Neural cell (in vitro differentiated cells): ENCODE results near the gene HPX. TPM values are rescaled to one million over a fixed set of nuclear protein-coding genes. Genes with fewer than 3 reads are reported as not detected.

Source experiments
- H2AFZ ChIP-seq: fragments of 200-600, 300-800 bp; sonication (generic), shearing (Covaris generic); 2 replicates; pipeline ENCODE4 v1.6.0; 2014; ENCODE audit warnings: low read depth, mild to moderate bottlenecking, antibody characterized with exemption, low read length, moderate library complexity
- H3F3A ChIP-seq: fragments of 200-600 bp; shearing (Covaris generic); 2 replicates; pipeline ENCODE4 v1.6.1; 2016; ENCODE audit warnings: mild to moderate bottlenecking, moderate library complexity, mixed read lengths, antibody characterized with exemption, low read length; ENCODE audit not compliant: insufficient read depth, poor library complexity, severe bottlenecking
- H3K27ac ChIP-seq: fragments of 200-600, 300-800 bp; sonication (generic), shearing (Covaris generic); 2 replicates; pipeline ENCODE4 v1.5.1; 2014; ENCODE audit warnings: mild to moderate bottlenecking, low read length, moderate library complexity
- H3K27me3 ChIP-seq: fragments of 300-800, 200-600 bp; sonication (generic), shearing (Covaris generic); 2 replicates; pipeline ENCODE4 v1.6.0; 2014; ENCODE audit warnings: mild to moderate bottlenecking, low read depth, low read length, moderate library complexity; ENCODE audit not compliant: insufficient read depth
- H3K36me3 ChIP-seq: fragments of 300-800, 200-600 bp; sonication (generic), shearing (Covaris generic); 2 replicates; pipeline ENCODE4 v1.5.1; 2014; ENCODE audit warnings: mild to moderate bottlenecking, antibody characterized with exemption, low read length, moderate library complexity; ENCODE audit not compliant: insufficient read depth
- H3K4me2 ChIP-seq: fragments of 300-800, 200-600 bp; sonication (generic), shearing (Covaris generic); 2 replicates; pipeline ENCODE4 v1.6.0; 2014; ENCODE audit warnings: mild to moderate bottlenecking, low read length
- H3K4me3 ChIP-seq: fragments of 300-800, 200-600 bp; sonication (generic), shearing (Covaris generic); 2 replicates; pipeline ENCODE4 v1.5.1; 2014; ENCODE audit warnings: mild to moderate bottlenecking, low read length, moderate library complexity
- H3K79me2 ChIP-seq: fragments of 200-600 bp; shearing (Covaris generic); replicated peaks from 2 replicates; pipeline ENCODE4 v1.6.0; 2014; ENCODE audit warnings: mild to moderate bottlenecking, low read length, moderate library complexity; ENCODE audit not compliant: insufficient read depth
- H3K9ac ChIP-seq: fragments of 300-800, 200-600 bp; sonication (generic), shearing (Covaris generic); 2 replicates; pipeline ENCODE4 v1.6.1; 2016; ENCODE audit warnings: mild to moderate bottlenecking, low read length, mixed read lengths
- H3K9me2 ChIP-seq: fragments of 200-600 bp; shearing (Covaris generic); 2 replicates; pipeline ENCODE4 v1.6.1; 2016; ENCODE audit warnings: mild to moderate bottlenecking, low read length, mixed read lengths; ENCODE audit not compliant: insufficient read depth
- H3K9me3 ChIP-seq: fragments of 200-600, 300-800 bp; sonication (generic), shearing (Covaris generic); 2 replicates; pipeline ENCODE4 v1.6.1; 2016; ENCODE audit warnings: mild to moderate bottlenecking, mixed run types, low read length, moderate library complexity, mixed read lengths
- H4K20me1 ChIP-seq: fragments of 200-600 bp; shearing (Covaris generic); 2 replicates; pipeline ENCODE4 v1.6.1; 2016; ENCODE audit warnings: mild to moderate bottlenecking, mixed run types; ENCODE audit not compliant: insufficient read depth
- EP300 ChIP-seq: fragments of 450-650 bp; conservative IDR thresholded peaks from 2 replicates; pipeline ENCODE4 v1.6.1; 2014; ENCODE audit warnings: antibody characterized with exemption, mild to moderate bottlenecking, moderate library complexity; ENCODE audit not compliant: poor library complexity, severe bottlenecking
- EZH2 ChIP-seq: fragments of 200-600, 300-800 bp; shearing (Covaris generic), sonication (generic); IDR thresholded peaks from 2 replicates; pipeline ENCODE4 v1.6.1; 2014; ENCODE audit warnings: antibody characterized with exemption, low read length, borderline replicate concordance, mild to moderate bottlenecking; ENCODE audit not compliant: insufficient read depth, poor library complexity, severe bottlenecking
- MXI1 ChIP-seq: fragments of 450-650 bp; conservative IDR thresholded peaks from 2 replicates; pipeline ENCODE4 v1.6.1; 2014; ENCODE audit warnings: antibody characterized with exemption, mild to moderate bottlenecking; ENCODE audit not compliant: poor library complexity, severe bottlenecking
- POLR2AphosphoS5 ChIP-seq: IDR thresholded peaks from 2 replicates; pipeline ENCODE4 v1.6.1; 2012
- RAD21 ChIP-seq: fragments of 450-650 bp; conservative IDR thresholded peaks from 2 replicates; pipeline ENCODE4 v1.6.1; 2014; ENCODE audit warnings: antibody characterized with exemption, mild to moderate bottlenecking, moderate library complexity
- SMC3 ChIP-seq: fragments of 450-650 bp; conservative IDR thresholded peaks from 2 replicates; pipeline ENCODE4 v1.6.1; 2014; ENCODE audit warnings: antibody characterized with exemption, mild to moderate bottlenecking, moderate library complexity; ENCODE audit not compliant: poor library complexity
- TAF1 ChIP-seq: IDR thresholded peaks from 2 replicates; pipeline ENCODE4 v1.6.1; 2012; ENCODE audit warnings: low read depth
- polyA plus RNA-seq: library from polyadenylated mRNA; depleted of rRNA; stranded (reverse); fragments of >200 nt; gene quantifications from 2 replicates; pipeline ENCODE4 v1.2.3, GENCODE V29; 2014
- TF ChIP-seq, protein P1 (sequence below): fragments of 450-650 bp; IDR thresholded peaks from 2 replicates; pipeline ENCODE4 v1.5.1; 2014; ENCODE audit warnings: antibody characterized with exemption, mild to moderate bottlenecking, moderate library complexity; ENCODE audit not compliant: poor library complexity, severe bottlenecking
- TF ChIP-seq, protein P2 (sequence below): IDR thresholded peaks from 2 replicates; pipeline ENCODE4 v1.6.1; 2012; ENCODE audit warnings: borderline replicate concordance

Gene HPX
- polyA plus RNA-seq, 1 donor from 2014 or later, result 11.1 TPM

DNA sequence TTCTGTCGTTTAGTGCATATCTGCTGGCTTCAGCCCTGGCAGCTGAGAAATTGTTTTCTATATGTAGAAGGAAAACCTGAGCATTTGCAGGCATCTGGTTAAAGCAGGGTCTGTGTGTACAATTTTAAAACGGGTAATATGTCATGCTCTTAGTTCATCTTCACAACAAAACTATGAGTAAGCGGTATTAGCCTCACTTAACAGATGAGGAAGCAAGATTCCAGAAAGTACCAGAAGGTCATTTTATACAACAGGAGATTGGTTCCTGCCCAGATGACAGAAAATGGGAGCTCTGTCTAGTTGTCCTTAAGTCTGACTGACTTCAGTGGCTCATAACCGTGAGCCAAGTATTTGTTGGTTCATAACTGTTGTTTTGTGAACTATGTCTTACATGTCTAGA is 41.7 kb upstream of the HPX start:
- H3F3A ChIP-seq, result no peaks in the 10 kb centered on the region
- no peaks in the 10 kb centered on the region for H3K36me3 ChIP-seq
- peak overlapping the region; percentile 74 for H3K4me3 ChIP-seq
- no peak overlapping the region for H2AFZ ChIP-seq
- H3K9me3 ChIP-seq, result no peaks in the 10 kb centered on the region
- H3K4me2 ChIP-seq, result peak overlapping the region; percentile 90
- H3K9me2 ChIP-seq, result no peaks in the 10 kb centered on the region
- peak overlapping the region; percentile 81 for H3K27ac ChIP-seq
- TF ChIP-seq EZH2 (no peak), TAF1 (no peak), POLR2AphosphoS5 (no peak), RAD21 (no peak), SMC3 (no peak), MXI1 (no peak), EP300 (no peak)
- TF ChIP-seq, protein P1, sequence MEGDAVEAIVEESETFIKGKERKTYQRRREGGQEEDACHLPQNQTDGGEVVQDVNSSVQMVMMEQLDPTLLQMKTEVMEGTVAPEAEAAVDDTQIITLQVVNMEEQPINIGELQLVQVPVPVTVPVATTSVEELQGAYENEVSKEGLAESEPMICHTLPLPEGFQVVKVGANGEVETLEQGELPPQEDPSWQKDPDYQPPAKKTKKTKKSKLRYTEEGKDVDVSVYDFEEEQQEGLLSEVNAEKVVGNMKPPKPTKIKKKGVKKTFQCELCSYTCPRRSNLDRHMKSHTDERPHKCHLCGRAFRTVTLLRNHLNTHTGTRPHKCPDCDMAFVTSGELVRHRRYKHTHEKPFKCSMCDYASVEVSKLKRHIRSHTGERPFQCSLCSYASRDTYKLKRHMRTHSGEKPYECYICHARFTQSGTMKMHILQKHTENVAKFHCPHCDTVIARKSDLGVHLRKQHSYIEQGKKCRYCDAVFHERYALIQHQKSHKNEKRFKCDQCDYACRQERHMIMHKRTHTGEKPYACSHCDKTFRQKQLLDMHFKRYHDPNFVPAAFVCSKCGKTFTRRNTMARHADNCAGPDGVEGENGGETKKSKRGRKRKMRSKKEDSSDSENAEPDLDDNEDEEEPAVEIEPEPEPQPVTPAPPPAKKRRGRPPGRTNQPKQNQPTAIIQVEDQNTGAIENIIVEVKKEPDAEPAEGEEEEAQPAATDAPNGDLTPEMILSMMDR, result no peak
- TF ChIP-seq, protein P2, sequence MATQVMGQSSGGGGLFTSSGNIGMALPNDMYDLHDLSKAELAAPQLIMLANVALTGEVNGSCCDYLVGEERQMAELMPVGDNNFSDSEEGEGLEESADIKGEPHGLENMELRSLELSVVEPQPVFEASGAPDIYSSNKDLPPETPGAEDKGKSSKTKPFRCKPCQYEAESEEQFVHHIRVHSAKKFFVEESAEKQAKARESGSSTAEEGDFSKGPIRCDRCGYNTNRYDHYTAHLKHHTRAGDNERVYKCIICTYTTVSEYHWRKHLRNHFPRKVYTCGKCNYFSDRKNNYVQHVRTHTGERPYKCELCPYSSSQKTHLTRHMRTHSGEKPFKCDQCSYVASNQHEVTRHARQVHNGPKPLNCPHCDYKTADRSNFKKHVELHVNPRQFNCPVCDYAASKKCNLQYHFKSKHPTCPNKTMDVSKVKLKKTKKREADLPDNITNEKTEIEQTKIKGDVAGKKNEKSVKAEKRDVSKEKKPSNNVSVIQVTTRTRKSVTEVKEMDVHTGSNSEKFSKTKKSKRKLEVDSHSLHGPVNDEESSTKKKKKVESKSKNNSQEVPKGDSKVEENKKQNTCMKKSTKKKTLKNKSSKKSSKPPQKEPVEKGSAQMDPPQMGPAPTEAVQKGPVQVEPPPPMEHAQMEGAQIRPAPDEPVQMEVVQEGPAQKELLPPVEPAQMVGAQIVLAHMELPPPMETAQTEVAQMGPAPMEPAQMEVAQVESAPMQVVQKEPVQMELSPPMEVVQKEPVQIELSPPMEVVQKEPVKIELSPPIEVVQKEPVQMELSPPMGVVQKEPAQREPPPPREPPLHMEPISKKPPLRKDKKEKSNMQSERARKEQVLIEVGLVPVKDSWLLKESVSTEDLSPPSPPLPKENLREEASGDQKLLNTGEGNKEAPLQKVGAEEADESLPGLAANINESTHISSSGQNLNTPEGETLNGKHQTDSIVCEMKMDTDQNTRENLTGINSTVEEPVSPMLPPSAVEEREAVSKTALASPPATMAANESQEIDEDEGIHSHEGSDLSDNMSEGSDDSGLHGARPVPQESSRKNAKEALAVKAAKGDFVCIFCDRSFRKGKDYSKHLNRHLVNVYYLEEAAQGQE, result no peak
- H3K79me2 ChIP-seq, result peaks cover 26% of the 10 kb centered on the region
- no peaks in the 10 kb centered on the region for H3K27me3 ChIP-seq
- H3K9ac ChIP-seq, result peak overlapping the region; percentile 74
- no peaks in the 10 kb centered on the region for H4K20me1 ChIP-seq

DNA sequence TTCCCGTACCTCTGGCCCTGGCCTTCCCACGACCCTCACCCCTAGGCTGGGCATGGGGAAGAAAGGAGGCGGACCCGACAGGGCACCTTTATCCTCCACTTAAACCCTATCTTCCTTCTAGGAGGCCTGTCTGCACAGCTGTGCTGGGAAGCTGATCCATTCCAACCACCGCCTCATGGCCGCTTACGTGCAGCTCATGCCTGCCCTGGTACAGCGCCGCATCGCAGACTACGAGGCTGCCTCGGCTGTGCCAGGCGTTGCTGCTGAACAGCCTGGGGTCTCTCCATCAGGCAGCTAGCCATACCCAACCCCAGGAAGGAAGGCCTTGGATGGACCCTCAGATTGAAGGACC is 41.1 kb upstream of the HPX start:
- H3F3A ChIP-seq, result no peaks in the 10 kb centered on the region
- H3K27ac ChIP-seq, result peak overlapping the region; percentile 81
- H3K4me2 ChIP-seq, result peak overlapping the region; percentile 90
- no peaks in the 10 kb centered on the region for H3K9me3 ChIP-seq
- H4K20me1 ChIP-seq, result no peaks in the 10 kb centered on the region
- peaks cover 26% of the 10 kb centered on the region for H3K79me2 ChIP-seq
- no peaks in the 10 kb centered on the region for H3K27me3 ChIP-seq
- H3K36me3 ChIP-seq, result no peaks in the 10 kb centered on the region
- TF ChIP-seq RAD21 (no peak), POLR2AphosphoS5 (no peak)
- TF ChIP-seq, protein P2, result peak; percentile 5
- peak overlapping the region; percentile 56 for H2AFZ ChIP-seq
- H3K9ac ChIP-seq, result peak overlapping the region; percentile 74
- H3K9me2 ChIP-seq, result no peaks in the 10 kb centered on the region
- H3K4me3 ChIP-seq, result peak overlapping the region; percentile 74
